Ectodermal cell (in vitro differentiated cells): ENCODE results near the gene IRF3.
A peak's percentile ranks its signal among the peaks of the same experiment; 100 is the strongest.

Experiments used
- H3K27ac ChIP-seq: 2 replicates; pipeline ENCODE4 v1.7.0; 2013; ENCODE audit warnings: mild to moderate bottlenecking, low read depth, low read length; ENCODE audit not compliant: insufficient read depth, poor library complexity, severe bottlenecking
- H3K27me3 ChIP-seq: 2 replicates; pipeline ENCODE4 v1.7.0; 2013; ENCODE audit warnings: mild to moderate bottlenecking, low read length; ENCODE audit not compliant: insufficient read depth, control insufficient read depth, poor library complexity, severe bottlenecking
- H3K36me3 ChIP-seq: one replicate; pipeline ENCODE4 v1.7.0; 2013; ENCODE audit warnings: low read length; ENCODE audit not compliant: control insufficient read depth, insufficient read depth
- H3K4me1 ChIP-seq: one replicate; pipeline ENCODE4 v1.7.0; 2013; ENCODE audit warnings: low read length; ENCODE audit not compliant: control insufficient read depth, insufficient read depth
- H3K4me3 ChIP-seq: 2 replicates; pipeline ENCODE4 v1.7.0; 2013; ENCODE audit warnings: low read depth, low read length, control low read depth; ENCODE audit not compliant: insufficient read depth
- H3K9me3 ChIP-seq: 2 replicates; pipeline ENCODE4 v1.7.0; 2013; ENCODE audit warnings: mild to moderate bottlenecking, low read length, moderate library complexity; ENCODE audit not compliant: control insufficient read depth
- WGBS, 2 experiments: methylation state at CpG; one replicate each; pipeline ENCODE4 v1.1.7; 2013; ENCODE audit warnings: missing lambda C conversion rate in 2 of 2; 5-methylcytosine and 5-hydroxymethylcytosine counted together

Gene IRF3

DNA sequence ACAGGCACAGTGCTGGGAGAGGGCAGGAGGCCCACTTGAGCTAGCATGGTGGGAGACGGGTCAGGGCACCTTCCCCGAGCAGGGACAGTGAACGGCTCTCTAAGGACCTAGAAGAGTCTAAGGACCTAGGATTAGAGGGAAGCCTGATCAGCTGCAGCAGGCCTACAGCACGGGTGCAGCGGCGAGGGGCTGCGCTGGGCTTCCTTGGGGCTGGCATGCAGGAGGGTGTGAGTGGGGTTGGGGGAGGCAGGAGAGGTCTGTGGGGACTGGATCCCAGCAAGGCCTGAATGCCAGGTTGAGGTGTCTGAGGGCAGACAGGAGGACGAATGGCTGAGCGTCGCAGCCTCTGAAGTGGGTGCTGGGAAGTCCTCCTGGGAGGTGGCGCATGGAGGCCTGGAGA lies 20.1 kb downstream of the IRF3 start:
- peaks cover 28% of the 10 kb centered on the region for H3K36me3 ChIP-seq
- no peak overlapping the region for H3K27ac ChIP-seq
- no peaks in the 10 kb centered on the region for H3K9me3 ChIP-seq
- peaks cover 5% of the 10 kb centered on the region for H3K4me1 ChIP-seq
- no peak overlapping the region for H3K4me3 ChIP-seq
- no peaks in the 10 kb centered on the region for H3K27me3 ChIP-seq
- WGBS, 2 experiments: 94 to 96% methylated on average over 11 of the region's 11 CpGs

DNA sequence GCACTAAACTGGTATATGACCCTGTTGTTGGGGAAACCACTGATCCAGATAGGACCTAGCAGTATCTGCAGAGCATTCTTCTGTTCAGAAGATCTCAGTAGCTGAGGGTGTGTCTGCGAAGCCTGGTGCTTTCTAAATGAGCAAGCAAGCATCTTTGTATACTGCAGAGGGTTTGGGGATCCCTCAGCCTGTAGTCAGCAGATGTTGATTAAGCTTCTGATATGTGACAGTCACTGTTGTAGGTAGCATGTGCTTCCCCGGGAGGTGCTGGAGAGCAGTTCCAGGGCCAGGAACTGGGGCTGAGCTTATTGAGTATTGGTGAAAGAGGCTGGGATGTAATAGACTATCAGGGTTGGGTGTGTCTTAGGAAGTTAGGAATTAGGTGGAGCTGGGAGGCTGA lies 22.2 kb downstream of the IRF3 start:
- H3K4me3 ChIP-seq: peak overlapping the region; percentile 82
- peaks cover 17% of the 10 kb centered on the region for H3K4me1 ChIP-seq
- no peaks in the 10 kb centered on the region for H3K9me3 ChIP-seq
- H3K27me3 ChIP-seq: peaks cover 4% of the 10 kb centered on the region
- 93 to 94% methylated on average over 2 of the region's 2 CpGs for WGBS, 2 experiments
- H3K36me3 ChIP-seq: peaks cover 22% of the 10 kb centered on the region
- H3K27ac ChIP-seq: no peak overlapping the region

DNA sequence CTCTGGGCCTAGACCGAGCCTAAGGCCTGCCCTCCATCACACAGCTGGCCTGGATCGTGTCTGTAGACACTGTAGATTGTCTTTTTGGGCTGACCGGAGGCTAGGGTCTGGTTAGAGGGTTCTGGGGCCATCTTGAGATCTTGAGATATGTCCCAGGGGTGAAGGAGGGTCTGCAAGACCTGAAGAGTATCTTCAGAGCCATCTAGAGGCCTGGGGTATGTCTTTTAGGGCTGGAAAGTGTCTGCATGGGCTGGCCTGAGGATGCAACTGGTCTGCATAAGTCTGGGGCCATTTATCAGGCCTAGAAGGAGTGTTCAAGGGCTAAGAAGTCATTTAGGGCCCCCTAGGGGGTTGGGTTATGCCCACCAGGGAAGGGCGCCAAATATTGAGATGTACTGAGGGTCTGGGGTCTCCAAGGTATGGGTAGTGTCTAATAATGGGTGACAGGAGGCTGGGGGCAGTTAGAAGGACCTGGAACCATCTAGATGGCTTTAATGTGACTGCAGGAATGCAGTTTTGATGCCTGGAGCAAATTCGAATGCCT lies 23.1 kb downstream of the IRF3 start:
- Histone ChIP-seq H3K27me3 (peaks cover 4% of the 10 kb centered on the region), H3K9me3 (no peaks in the 10 kb centered on the region), H3K4me3 (peak overlapping the region; percentile 82), H3K27ac (no peak overlapping the region), H3K36me3 (peaks cover 19% of the 10 kb centered on the region), H3K4me1 (peaks cover 25% of the 10 kb centered on the region)
- 14 to 16% methylated on average over 5 of the region's 5 CpGs for WGBS, 2 experiments

DNA sequence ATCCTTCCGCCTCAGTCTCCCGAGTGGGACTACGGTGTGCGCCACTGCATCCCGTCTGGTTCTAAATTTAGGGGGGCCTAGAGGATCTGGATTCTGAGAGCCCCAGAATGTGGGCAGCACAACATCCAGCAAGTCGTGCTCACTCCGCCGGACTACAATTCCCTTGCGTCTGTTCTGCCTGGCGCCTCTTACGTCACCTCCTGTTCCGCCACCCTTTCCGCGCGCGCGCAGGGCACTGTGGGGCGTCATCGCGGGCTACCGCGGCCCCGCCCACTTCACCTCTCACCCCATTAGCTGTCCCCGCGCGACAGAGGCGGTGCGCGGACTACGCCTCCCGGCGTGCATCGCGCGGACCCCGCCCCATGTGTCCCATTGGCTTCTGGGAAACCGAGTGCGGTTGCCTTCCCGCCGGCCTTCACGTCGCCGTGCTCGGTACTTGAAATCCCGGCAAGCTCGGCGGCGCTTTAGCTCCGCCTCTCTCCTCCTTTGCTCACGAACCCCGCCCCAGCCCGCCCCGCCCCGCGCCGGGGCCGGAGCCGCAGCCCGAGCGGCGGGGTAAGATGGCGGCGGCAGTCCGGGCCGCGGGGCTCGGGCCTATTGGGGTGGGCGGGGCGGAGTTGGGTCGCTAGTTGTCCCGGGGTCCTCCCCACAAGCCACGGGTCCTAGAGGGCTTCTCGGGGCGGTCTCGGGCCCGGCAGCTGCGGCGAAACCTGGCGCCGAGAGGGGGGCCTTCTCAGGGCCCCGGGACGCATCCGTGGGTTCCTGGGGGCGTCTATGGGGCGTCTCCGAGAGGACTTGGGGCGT lies 23.8 kb downstream of the IRF3 start, which contains the start of gene SCAF1:
Gene SCAF1 (plus strand): TSS at position 522 of the 804 bp plus-strand sequence. CDS start 2,818 bp downstream, outside the sequence.
- no peaks in the 10 kb centered on the region for H3K9me3 ChIP-seq
- peak within 1 kb of the TSS; percentile 99 for H3K27ac ChIP-seq
- WGBS, 2 experiments: 0% methylated on average over 87 of the region's 87 CpGs
- H3K27me3 ChIP-seq: peaks cover 4% of the 10 kb centered on the region
- H3K4me3 ChIP-seq: peak within 1 kb of the TSS; percentile 82
- peaks cover 26% of the 10 kb centered on the region for H3K4me1 ChIP-seq
- H3K36me3 ChIP-seq: peaks cover 13% of the 10 kb centered on the region

DNA sequence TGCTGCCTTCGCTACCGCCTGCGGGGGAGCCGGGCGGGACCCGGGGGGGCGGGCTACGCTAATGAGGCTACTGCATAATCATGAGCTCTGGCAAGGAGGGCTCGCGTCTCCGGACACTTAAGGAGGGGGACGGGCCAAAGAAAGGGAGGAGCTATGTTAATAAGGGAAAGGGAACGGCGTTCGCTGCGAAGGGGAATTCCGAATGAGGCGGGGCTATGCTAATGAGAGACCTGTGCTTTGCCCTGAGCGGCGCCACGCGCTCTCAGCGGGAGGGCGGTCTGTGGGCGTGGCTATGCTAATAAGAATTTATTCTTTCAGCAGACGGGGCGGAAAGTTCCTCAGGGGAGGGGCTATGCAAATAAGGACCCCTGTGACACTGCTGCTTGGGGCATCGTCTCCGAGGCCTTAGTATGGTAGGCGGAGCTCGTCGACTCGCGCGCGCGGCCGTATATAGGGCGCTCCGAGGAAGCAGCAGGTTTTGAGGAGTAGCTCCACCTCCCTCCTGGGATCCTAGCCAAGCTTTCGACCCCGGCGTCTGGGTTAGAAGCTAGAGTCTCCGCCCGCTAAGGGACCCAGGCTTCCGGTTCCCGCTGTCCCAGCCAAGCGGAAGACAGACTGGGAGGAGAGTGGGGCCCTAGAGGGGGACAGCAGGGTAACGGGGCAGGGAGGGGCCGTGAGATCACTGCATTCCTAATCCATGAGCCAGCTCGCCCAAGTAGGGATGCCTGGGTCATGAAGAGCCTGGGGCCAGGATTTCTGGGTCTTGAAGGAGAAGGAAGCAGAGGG lies 25.4 kb downstream of the IRF3 start, which contains the start of gene RRAS:
Gene RRAS (minus strand): TSS at position 31 of the 786 bp plus-strand sequence. CDS start 45 bp downstream, outside the sequence.
- WGBS, 2 experiments: 0 to 1% methylated on average over 51 of the region's 51 CpGs
- no peaks in the 10 kb centered on the region for H3K9me3 ChIP-seq
- peaks cover 39% of the 10 kb centered on the region for H3K4me1 ChIP-seq
- H3K27ac ChIP-seq: peak within 1 kb of the TSS; percentile 99
- H3K4me3 ChIP-seq: peak within 1 kb of the TSS; percentile 82
- H3K27me3 ChIP-seq: peaks cover 4% of the 10 kb centered on the region
- no peaks in the 10 kb centered on the region for H3K36me3 ChIP-seq

DNA sequence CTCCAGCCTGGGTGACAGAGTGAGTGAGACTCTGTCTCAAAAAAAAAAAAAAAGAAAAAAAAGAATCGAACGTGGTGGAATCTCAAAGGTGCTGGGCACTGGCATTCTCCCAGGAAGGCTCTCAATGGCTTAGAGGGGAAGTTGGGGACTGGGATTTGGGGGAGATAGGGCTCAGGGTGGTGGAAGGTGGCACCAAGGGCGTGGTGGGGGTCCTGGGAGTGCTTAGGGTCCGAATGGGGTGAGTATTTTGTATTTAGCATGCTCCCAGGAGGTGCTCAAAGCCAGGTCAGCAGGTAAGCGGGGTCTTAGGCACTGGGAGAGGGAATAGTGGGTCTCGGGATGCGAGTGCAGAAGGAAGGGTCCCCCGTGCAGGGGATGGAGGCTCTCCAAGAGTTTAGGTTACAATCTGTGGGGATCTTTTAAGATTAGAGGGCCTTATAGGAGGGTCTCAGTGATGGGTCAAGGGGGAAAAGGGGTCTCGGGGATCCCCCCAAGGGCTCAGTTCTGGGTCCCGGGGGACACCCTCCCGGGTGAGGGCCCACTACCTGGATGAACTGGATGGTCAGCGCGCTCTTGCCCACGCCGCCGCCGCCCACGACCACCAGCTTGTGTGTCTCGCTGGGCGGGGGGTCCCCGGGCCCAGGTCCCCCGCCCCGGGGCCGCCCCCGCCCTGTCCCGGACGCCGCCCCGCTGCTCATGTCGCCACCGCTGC lies 26.1 kb downstream of the IRF3 start:
- Histone ChIP-seq H3K27ac (no peak overlapping the region), H3K4me1 (peaks cover 39% of the 10 kb centered on the region)

DNA sequence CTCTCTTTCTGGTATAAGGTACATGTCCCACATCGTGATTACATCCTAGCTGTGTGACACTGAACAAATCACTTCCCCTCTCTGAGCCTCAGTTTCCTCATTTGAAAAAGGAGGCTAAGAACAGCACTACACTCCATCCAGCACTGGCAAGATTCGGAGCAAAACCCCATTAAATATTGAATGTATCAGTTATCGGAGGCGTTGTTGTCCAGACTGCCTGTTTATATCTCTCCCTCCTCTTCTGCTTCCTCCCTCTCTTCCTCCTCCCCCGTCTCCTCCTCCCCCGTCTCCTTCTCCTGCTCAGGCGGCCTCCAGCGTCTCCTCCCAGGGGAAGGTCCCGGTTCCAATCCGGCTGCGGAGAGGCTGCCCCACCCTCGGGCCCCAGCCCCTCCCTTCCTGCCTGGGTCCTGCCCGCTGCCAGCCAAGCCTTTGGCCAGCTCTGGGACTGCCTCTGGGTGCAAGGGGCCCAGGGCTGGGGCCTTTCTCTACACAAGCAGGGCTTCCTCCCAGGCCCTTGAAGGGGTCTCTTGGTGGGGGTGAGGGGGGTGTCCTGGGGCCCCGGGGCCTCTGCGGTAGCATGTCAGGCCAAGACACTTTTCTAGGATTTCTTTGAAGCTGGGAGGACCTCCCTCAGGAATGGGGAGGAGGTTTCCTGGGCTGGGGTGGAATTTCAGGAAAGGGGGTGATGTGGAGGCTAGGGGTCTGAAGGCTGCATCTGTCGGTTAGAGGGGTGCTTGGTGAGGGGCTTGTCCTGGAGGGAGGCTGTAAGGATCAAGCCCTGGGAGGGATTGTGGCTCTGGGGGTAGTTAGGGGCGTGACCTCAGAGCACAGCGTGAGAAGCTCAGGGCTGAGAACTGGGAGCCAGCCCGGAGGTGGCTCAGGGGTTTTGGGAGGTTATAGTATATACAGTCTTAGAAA lies 27.6 kb downstream of the IRF3 start:
- peaks cover 4% of the 10 kb centered on the region for H3K27me3 ChIP-seq
- H3K4me1 ChIP-seq: peaks cover 36% of the 10 kb centered on the region
- H3K9me3 ChIP-seq: no peaks in the 10 kb centered on the region
- peak overlapping the region; percentile 17 for H3K27ac ChIP-seq
- no peaks in the 10 kb centered on the region for H3K36me3 ChIP-seq
- H3K4me3 ChIP-seq: peak overlapping the region; percentile 26
- WGBS, 2 experiments: 17% methylated on average over 19 of the region's 19 CpGs

More for the DNA sequence above, 26.1 kb downstream of the IRF3 start:
- peak overlapping the region; percentile 32 for H3K4me3 ChIP-seq
- H3K27me3 ChIP-seq: peaks cover 4% of the 10 kb centered on the region
- 6 to 7% methylated on average over 31 of the region's 31 CpGs for WGBS, 2 experiments
- H3K9me3 ChIP-seq: no peaks in the 10 kb centered on the region
- H3K36me3 ChIP-seq: no peaks in the 10 kb centered on the region

DNA sequence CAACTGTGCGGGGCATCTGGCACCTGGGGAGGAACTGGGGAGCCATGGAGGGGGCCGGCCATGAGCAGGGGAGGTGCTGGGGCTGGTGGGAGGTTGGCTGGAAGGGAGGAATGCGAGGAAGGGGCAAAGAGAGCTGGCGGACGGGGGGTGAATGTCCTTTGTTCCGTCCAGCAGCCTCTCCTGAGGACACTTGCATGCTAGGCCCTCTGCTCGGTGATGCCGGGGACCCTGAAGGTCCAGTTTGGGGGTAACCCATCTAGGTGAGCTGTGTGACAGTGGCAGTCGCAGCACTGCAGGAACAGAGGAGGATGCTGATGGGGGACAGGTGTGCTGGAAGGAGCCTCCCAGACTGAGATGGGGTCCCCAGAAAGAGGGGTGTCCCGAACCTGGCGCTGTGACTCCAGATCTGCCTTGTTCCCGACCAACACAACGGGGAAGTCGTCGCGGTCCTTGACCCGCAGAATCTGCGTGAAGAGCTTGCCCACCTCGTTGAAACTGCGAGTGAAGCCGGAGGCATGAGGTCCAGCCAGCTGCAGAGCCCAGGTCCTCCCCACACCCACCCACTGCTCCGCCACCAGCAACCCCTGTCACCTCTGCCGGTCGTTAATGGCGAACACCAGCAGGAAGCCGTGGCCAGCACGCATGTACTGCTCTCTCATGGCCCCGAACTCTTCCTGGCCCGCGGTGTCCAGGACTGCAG lies 29.3 kb downstream of the IRF3 start:
- Histone ChIP-seq H3K36me3 (no peaks in the 10 kb centered on the region), H3K4me3 (no peak overlapping the region), H3K27me3 (peaks cover 4% of the 10 kb centered on the region), H3K9me3 (no peaks in the 10 kb centered on the region), H3K4me1 (peaks cover 33% of the 10 kb centered on the region), H3K27ac (peak overlapping the region; percentile 32)
- WGBS, 2 experiments: 83 to 84% methylated on average over 30 of the region's 30 CpGs
